Spleen (tissue), 7 donors: ENCODE data around the gene OBSCN.

Experiments used
- CTCF ChIP-seq, 11 experiments: fragments of 200-600 bp in 7 of 11; fragments of 450-650 bp in 4 of 11; sonication (generic) in 4 of 11; IDR thresholded peaks in 8 of 11; conservative IDR thresholded peaks in 3 of 11; 1 replicate in 7 of 11; 2 replicates in 4 of 11; pipeline versions ENCODE4 v1.4.0 to v1.8.0; 2016 to 2021; ENCODE audit warnings: antibody characterized with exemption in 11 of 11, inconsistent platforms in 4 of 11, mild to moderate bottlenecking in 1 of 11
- POLR2A ChIP-seq, 3 donors: fragments of 450-650 bp; IDR thresholded peaks; one replicate each; pipeline ENCODE4 v1.5.1; 2017; ENCODE audit warnings: antibody characterized with exemption in 3 of 3, mild to moderate bottlenecking in 1 of 3
- donor health status: DM: no; HTN: no; CAD: no; lungs with moderate emphysema.
- donor health status: DM: no; HTN: no; CAD: no.
- donor health status: DM: no; HTN: no; CAD: no.

- TF ChIP-seq CTCF (IDR thresholded peaks at IDR 0.05 in 8 of 11, conservative IDR thresholded peaks at IDR 0.05 in 3 of 11), result peak in 9 of 11 experiments; percentile 10 to 62 (median 21)
- TF ChIP-seq POLR2A (IDR thresholded peaks at IDR 0.05), result no peak
These were observed 41.5 kb upstream of the OBSCN start for GRCh38 chr1:228166170-228166936.
